GM12892 (cell line): Measurements from ENCODE around the gene IQCK.

Experiments used
- POLR2A ChIP-seq: IDR thresholded peaks from 2 replicates; pipeline ENCODE4 v1.6.1; 2011; ENCODE audit warnings: low read depth, low read length, control low read depth
- POLR2AphosphoS5 ChIP-seq: IDR thresholded peaks from 2 replicates; pipeline ENCODE4 v1.6.1; 2011; ENCODE audit warnings: low read depth, low read length, control low read depth

GRCh38 chr16:19674485-19674884 is 43.6 kb upstream of the IQCK start:
- no peak for TF ChIP-seq POLR2AphosphoS5
- no peak for TF ChIP-seq POLR2A
